D341Med (cell line): Measurements from ENCODE around the gene PTPN14.

Source experiments
- DNase-seq: peaks from one replicate; pipeline ENCODE4 v3.0.0; 2012; ENCODE audit warnings: low spot score

Gene PTPN14

DNA sequence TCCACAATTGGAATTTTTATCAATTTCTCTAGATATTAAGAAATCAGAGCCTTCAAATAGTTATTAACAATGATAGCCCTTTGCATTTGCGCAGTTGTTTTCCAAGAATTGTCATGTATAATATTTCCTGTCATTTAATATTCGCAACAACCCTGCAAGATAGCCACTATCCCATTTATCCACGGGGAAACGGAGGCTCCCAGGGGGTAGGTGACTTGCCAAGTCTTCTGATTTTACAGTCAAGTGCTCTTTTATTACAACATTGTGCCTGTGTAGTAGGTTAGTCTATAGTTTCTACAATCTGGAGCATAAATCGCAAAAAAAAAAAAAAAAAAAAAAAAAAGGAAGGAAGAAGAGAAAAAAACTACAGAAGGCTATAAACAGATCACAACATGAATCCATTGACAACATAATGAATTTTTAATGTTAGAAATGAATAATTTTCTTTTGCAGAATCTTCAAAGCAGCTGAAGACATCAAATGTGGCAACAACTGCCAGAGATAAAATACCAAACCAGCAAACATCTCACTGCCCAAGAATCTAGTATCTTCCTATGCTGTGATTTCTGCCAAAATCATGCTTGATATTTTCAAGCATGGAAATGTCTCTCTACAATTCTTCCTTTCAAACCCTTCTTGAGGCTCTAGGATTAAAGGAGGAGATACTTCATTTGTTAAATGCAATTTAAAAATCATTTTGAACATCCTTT is 125.5 kb downstream of the PTPN14 start:
- no peak for DNase-seq

DNA sequence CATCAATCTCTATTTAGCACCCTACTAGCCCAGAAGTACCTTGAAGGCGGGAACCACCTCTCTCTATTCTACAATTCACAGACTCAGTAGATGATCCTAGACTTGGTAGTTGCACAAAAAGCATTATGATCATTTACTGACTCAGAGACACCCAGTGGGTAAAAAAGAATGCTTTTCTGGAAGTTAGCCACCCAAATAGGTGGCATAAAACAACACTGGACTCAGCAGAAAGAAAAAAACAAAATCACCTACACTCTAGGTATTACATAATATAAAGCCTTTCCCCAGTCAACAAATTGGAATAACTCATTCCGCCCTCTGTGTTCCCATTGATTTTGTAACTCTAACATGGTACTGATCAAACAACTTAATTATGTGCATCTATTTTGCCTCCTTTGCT is 126.3 kb downstream of the PTPN14 start:
- no peak for DNase-seq

DNA sequence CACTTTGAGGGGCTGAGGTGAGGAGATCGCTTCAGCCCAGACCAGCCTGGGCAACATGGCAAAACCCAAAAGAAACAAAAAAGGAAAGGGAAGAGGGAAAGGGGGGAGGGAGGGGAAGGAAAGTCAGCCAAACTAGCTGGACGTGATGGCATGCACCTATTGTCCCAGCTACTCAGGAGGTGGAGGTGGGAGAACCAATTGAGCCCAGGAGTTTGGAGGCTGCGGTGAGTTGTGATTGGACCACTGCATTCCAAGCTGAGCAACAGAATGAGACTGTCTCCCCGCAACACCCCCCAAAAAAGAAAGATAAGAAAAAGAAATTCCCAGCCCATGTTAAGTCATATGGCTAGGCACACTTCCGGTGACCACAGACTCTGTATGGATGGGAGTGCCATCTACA is 128.4 kb downstream of the PTPN14 start:
- DNase-seq: no peak

DNA sequence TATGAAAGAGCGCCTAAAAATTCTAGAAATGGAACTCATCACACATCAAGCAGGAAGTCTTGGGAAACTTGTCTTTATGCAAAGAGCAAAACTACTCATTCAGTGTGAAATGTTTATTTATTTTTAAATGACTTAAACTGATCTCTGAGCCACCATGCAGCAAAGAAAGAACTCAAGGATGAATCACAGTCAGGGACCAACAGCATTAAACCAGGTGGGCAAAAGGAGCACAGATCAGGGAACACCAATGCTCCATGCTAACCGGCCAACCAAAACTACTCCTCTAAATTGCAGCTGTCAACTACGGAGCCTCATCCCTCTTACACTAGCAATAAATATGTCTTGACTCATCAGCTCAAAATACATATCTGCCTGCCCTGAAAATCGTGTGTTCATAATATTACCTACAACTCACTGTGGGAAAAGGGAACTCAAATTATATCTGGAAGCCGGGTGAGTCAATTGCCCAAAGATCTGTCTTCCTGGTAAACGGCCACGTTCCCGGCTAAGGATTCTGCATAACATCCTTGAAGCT is 129.2 kb downstream of the PTPN14 start:
- no peak for DNase-seq

DNA sequence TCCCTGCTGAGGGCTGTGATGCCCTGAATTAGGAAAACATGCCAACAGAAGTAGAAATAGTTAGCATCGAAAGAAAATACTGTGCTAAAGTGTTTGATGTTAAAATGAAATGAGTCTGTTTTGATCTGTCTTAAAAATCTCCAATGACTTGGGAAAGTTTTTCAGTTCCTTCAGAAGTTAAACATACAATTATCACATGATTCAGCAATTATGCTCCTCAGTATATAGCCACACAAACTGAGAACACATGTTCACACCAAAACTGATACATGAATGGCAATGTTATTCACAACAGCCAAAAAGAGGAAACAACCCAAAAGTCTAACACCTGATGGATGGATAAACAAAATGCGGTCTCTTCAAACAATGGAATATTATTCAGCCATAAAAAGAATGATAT is 130.6 kb downstream of the PTPN14 start:
- no peak for DNase-seq

DNA sequence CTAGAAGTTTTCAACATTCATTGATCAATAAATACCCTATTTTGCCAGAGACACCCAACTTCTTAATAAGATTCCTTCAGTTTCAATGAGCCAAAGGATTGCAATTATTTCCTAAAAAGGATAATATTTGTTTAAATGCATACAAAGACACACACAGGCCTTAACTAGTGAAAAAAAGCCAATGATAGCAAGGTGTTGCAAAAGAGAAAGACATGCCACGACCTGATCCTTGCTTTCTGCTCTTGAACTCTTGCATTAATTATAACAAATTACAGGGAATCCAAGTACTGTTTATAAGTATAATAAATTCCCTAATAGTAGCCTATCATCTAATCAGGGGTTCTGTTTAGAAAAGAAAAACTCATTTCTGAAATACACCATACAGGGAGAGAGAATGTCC is 131.1 kb downstream of the PTPN14 start:
- no peak for DNase-seq

DNA sequence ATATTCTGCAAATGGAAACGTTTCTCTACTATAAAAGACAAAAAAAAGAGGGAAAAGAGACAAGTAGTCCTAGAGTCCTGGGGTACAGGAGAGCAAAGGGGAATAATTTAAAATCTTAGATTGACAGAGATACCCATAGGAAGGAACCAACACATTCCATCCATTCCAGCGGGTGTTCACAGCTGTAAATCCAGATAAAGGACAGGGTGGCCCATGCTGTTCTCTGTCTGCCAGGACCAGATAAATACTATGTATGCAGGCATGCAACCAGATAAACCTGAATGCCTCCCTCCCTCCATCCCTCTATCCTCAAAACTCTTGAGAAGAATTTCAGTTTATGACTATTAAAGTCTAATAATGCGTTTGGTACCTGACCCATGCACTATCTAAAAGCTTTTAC is 131.8 kb downstream of the PTPN14 start:
- DNase-seq: no peak

DNA sequence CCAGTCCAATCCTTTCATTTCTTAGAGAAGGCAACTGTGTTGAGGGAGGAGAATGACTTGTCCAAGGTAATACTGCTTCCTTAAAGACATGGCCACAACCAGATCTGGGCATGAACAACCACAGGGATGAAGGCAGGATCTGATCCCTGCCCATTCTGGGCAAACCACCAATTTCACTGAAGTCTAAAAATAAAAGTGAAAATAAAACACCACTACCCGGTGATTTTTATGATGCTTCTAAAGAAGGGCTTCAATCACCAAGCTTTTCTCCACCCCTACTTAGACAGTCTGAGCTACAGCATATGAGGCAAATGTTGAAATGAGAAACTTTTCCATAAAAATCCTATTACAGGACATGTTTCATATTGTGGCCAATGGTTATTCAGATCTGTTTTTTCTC is 133.0 kb downstream of the PTPN14 start:
- no peak for DNase-seq

DNA sequence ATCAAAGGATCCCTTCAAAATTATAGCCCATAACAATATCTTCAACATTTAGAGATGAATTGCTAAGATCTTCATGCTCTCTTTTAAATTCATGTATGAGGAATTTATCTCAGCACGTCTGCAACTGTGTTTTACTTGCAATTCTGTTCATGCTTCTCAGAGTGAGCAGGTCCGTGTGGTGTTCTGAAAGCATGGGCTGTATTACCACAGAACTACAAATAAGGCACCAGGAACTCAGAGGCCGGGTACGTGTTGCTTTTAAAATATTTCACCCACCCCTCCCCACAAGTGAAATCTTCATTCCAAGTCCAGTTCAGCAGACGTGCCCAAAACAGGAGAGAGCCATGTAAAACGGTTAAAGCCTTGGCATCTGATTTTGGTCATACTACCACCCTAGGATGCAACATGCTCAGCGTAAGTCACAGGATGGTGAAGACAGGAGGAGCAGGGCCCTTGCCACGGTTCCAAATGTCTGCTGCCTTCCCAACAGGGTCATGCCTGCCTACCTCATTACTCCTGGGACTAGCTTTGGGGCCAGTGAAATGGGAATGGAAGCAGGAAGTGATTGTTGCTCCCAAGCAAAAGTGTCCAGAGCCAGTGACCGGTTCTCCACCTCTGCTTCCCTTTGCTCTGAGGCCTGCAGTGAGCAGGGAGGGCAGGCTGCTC is 133.7 kb downstream of the PTPN14 start:
- DNase-seq: no peak

DNA sequence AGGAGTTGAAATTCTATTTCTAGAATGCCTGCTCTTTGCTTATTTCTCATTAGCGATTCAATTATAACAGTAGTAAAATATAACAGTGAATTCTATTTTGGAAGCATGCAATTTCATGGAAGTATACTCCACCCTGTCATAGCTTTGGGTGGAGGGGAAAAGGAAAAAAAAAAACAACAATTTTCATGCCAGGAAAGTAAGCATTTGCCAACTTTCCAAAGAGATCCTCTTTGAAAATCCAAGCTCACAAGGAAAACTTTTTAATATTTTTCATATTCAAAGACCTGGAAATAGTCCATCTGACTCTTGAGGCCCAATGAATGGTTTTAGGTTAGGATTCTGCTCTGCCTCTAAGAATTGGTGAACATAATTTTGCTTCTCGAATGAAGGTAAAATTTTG is 134.5 kb downstream of the PTPN14 start:
- DNase-seq: no peak

DNA sequence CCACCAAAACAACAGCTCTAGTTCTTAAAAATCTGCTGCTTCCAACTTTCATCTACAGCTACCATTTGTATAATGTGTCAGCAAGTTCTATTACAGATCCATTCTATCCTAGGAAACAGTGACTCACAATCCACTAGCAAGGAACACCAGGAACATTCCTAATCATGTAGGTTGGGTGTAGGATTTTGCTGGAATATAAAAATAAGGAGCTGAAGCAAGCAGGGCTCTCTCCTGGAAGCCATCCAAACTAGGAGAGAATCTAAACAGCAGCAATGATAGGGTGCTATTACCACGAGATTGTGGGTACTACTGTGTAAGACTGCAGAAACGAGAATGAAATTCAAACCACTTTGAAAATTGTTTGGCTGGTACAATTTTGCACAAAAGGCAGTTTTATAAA is 135.0 kb downstream of the PTPN14 start:
- DNase-seq: no peak

DNA sequence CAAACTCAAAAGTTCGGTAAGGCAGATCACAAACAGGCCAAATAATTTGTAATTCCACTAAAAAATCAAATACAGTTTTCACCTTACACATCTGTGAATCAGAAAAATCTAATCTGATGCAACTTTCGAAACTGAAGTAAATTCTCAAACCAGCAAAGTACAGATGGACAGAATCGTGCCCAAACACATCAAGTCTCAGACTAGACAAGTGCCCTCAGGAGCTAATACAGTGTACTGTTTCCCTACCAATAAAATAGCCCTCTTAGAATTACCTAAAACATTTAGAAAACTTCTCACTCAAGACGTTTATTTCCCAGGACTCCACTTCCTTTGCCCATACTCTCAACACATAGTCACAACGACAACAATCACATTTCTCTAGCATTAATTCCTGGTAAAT is 136.3 kb downstream of the PTPN14 start:
- no peak for DNase-seq

DNA sequence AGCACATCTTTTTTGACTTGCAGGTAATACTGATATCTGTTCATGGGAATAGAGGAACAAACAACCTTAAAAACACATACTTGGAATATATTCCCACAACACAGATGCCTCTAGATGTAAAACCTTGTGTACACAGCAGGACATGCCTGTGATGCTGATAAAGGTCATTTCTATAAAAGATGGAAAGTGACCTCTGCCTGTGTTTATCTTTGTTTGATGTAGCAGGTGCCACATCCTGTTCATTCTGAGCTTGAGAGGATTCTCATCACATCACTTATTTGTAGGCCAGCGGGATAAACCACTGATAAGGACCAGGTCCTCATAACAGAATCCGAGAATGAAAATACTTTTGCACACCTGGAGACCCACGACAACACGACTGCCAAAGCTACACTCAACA is 136.7 kb downstream of the PTPN14 start:
- no peak for DNase-seq

DNA sequence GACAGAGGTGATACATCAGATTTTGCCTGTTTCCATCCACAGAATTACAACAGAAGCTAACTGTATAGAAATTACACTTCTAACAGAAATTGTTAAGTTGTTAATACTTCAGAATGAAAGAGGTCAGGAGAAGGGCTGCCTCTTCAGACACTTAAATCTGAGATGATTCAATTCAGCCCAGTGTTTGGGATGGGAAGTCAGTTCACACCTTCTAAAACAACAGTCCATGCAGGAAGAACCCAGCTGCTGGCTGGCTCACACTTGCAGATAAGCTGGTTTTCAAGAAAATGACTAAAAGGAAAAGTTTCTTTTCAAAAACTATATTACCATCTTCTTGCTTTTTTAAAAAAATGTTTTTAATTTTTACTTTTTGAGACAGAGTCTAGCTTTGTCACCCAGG is 138.1 kb downstream of the PTPN14 start:
- no peak for DNase-seq

DNA sequence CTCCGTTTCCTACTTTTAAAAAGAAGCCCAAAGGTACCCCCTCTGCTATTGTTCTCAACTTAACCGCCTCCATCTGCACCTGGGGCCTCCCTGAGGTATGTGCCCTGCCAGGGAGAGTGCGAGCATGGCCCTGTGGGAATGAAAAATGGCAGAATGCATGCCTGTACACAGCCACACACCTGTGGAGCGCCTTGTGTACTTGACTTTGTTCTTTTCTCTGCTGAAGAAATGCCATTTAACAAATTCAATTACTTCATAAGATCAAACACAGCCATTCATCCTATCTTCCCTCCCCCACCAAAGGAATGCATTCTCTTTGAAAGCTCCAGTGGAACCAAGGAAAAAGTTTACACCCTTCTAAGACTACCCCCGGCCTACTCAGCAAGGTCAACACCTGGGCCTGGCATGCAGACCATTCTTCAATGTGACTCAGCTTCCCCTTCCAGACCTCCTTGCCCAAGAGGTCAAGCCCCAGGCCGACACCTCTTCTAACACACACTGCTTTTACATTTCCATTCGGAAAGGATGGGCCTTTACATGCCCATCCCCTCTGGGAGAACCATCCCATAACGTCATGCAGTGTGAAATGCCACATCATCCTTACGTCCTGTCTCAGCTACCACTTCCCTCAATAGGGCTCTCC is 146.7 kb downstream of the PTPN14 start:
- no peak for DNase-seq

DNA sequence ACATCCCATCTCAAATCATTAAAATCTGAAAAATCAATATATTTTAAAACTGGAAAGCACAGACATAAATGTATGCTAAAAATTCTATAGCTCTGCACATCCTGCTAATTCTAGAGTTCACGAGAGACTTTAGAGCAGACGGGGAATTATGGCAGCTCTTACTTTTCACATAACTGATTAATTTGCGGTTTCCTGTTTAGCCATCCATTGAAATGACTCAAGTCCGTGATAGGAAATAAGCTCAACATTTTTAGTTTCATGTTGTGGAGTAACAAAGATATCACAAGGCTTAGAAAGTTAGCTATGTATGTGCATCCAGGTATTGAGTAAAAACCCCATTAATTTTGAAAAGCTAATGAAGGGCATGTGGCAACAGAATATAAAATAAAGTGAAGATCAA is 147.2 kb downstream of the PTPN14 start:
- no peak for DNase-seq

DNA sequence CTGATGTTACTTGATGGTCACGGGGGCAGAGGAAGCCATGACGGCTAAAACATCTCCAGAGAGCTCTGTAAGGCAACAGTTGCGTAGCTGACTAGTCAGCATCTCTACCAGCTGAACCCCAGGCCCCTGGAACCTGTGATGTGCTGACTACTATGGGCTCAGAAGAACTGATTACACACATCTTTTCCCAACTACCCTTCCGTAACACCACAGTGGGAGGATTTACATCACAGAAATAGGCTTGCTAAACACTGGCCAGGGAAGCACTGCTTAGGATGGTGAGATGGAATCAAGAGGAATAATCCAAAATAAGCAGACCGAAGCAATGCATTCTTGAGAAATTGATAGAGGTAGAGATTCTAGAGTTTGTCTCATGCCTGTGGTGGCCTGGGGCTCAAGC is 148.0 kb downstream of the PTPN14 start:
- no peak for DNase-seq

DNA sequence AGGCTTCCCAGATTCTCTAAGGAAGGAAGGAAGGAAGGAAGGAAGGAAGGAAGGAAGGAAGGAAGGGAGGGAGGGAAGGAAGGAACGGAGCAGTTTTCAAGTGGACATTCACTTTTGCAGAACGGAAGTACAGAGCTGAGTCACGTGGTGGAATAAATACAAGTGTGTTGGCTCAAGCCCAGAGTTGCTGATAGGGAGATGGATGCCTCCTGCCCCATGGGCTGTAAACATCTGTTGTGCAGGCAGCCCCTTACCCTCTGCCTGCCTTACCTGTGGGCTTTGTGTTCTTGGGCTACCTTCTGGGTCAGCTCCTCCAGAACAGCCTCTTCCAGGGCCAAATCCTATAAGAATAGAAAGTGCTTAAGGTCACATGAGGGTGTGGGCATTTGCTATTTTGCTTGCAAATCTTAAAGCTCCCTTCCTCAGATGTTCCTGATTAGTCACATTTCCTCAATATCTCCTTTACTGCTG is 148.8 kb downstream of the PTPN14 start:
- DNase-seq: no peak

DNA sequence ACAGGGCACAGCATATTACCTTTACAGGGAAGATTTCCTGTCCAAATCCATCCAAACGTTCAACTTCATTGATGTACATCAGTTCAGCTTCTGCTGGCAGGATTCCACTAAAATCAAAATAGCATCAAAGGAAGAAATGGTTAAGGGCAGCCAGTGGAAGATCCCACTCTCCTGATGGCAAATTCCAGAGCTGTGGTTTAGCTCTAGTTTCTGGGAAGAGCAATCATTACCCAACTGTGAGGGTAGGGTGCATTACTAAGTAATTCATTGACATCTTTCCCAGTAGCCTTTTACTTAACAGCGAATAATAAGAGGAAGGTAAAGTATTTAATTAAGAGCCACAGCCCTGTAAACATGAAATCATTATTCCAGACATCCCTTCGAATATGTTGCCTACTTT is 149.7 kb downstream of the PTPN14 start:
- no peak for DNase-seq

DNA sequence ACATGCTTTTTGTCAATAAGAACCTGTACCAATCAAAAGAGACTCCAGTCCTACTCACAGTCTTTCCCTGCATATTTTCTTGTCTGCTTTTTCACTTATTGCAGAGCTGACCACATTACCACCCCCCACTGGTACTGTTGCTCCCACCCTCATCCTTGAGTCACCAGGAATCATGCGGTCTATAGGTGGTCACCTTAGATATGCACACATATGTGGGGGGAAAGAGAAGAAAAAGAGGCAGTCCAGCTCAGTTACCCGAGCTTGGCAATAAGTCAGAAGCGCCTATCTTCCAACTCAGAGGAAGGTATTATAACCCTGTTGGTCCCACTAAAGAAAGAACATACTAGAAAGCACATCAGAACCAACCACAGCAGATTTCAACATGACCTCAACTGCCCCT is 151.3 kb downstream of the PTPN14 start:
- no peak for DNase-seq

DNA sequence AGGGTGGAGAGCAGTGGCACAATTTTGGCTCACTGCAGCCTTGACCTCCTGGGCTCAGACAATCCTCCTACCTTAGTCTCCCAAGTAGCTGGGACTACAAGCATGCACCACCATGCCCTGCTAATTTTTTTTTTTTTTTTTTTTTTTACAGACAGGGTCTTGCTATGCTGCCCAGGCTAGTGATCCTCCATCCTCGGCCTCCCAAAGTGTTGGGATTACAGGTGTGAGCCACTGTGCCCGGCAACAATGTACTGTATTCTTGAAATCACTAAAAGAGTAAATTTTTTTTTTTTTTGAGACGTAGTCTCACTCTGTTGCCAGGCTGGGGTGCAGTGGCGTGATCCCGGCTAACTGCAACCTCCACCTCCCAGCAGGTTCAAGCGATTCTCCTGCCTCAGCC is 152.9 kb downstream of the PTPN14 start:
- no peak for DNase-seq

DNA sequence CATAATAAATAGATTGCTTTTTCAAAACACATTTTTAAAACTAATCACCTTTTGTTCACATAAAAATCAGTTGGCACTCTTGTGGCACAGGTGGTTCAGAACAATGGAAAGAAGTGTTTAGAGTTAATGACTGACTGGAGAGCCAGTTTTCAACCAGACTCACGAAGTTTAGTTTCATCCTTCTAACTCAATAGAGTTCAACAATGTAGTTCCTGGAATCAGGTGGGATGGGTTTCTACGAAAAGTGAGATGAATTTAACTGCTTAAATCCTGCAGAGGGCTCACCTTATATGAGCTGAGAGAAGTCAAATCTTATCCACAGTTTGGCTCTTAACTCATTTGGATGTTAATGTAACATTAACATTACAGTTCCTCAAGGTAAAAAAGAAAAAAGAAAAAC is 153.9 kb downstream of the PTPN14 start:
- DNase-seq: no peak

DNA sequence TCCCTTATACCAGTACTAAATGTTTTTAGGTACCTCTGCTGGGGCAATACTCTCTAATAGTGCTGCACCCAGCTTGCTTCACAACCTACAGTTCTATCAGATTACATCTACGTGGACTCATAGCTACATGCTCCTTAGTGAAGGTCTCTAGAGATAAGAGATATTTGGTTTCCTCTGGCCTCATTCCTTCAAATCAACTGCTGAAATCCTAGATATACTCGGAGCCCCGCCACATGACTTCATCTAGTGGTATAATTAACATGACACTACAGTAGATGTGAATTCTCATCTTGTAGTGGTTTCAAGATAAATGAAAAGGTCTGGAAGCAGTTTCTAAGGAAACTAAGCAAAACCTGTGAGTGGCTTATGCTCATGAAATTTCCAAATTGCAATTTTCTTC is 155.1 kb downstream of the PTPN14 start:
- no peak for DNase-seq
